Neural cell (in vitro differentiated cells): ENCODE data around the gene TMEM196. TPM values are rescaled to one million over a fixed set of nuclear protein-coding genes. Genes with fewer than 3 reads are reported as not detected.
"Not testable (repeated sequence)": the region's sequence is repeated elsewhere in the genome, so short reads cannot be mapped to it uniquely, and the experiment has no call there.

Experiments used
- H2AFZ ChIP-seq: fragments of 200-600, 300-800 bp; sonication (generic), shearing (Covaris generic); 2 replicates; pipeline ENCODE4 v1.6.0; 2014; ENCODE audit warnings: low read depth, mild to moderate bottlenecking, antibody characterized with exemption, low read length, moderate library complexity
- H3F3A ChIP-seq: fragments of 200-600 bp; shearing (Covaris generic); 2 replicates; pipeline ENCODE4 v1.6.1; 2016; ENCODE audit warnings: mild to moderate bottlenecking, moderate library complexity, mixed read lengths, antibody characterized with exemption, low read length; ENCODE audit not compliant: insufficient read depth, poor library complexity, severe bottlenecking
- H3K27ac ChIP-seq: fragments of 200-600, 300-800 bp; sonication (generic), shearing (Covaris generic); 2 replicates; pipeline ENCODE4 v1.5.1; 2014; ENCODE audit warnings: mild to moderate bottlenecking, low read length, moderate library complexity
- H3K27me3 ChIP-seq: fragments of 300-800, 200-600 bp; sonication (generic), shearing (Covaris generic); 2 replicates; pipeline ENCODE4 v1.6.0; 2014; ENCODE audit warnings: mild to moderate bottlenecking, low read depth, low read length, moderate library complexity; ENCODE audit not compliant: insufficient read depth
- H3K36me3 ChIP-seq: fragments of 300-800, 200-600 bp; sonication (generic), shearing (Covaris generic); 2 replicates; pipeline ENCODE4 v1.5.1; 2014; ENCODE audit warnings: mild to moderate bottlenecking, antibody characterized with exemption, low read length, moderate library complexity; ENCODE audit not compliant: insufficient read depth
- H3K4me2 ChIP-seq: fragments of 300-800, 200-600 bp; sonication (generic), shearing (Covaris generic); 2 replicates; pipeline ENCODE4 v1.6.0; 2014; ENCODE audit warnings: mild to moderate bottlenecking, low read length
- H3K4me3 ChIP-seq: fragments of 300-800, 200-600 bp; sonication (generic), shearing (Covaris generic); 2 replicates; pipeline ENCODE4 v1.5.1; 2014; ENCODE audit warnings: mild to moderate bottlenecking, low read length, moderate library complexity
- H3K79me2 ChIP-seq: fragments of 200-600 bp; shearing (Covaris generic); replicated peaks from 2 replicates; pipeline ENCODE4 v1.6.0; 2014; ENCODE audit warnings: mild to moderate bottlenecking, low read length, moderate library complexity; ENCODE audit not compliant: insufficient read depth
- H3K9ac ChIP-seq: fragments of 300-800, 200-600 bp; sonication (generic), shearing (Covaris generic); 2 replicates; pipeline ENCODE4 v1.6.1; 2016; ENCODE audit warnings: mild to moderate bottlenecking, low read length, mixed read lengths
- H3K9me2 ChIP-seq: fragments of 200-600 bp; shearing (Covaris generic); 2 replicates; pipeline ENCODE4 v1.6.1; 2016; ENCODE audit warnings: mild to moderate bottlenecking, low read length, mixed read lengths; ENCODE audit not compliant: insufficient read depth
- H3K9me3 ChIP-seq: fragments of 200-600, 300-800 bp; sonication (generic), shearing (Covaris generic); 2 replicates; pipeline ENCODE4 v1.6.1; 2016; ENCODE audit warnings: mild to moderate bottlenecking, mixed run types, low read length, moderate library complexity, mixed read lengths
- H4K20me1 ChIP-seq: fragments of 200-600 bp; shearing (Covaris generic); 2 replicates; pipeline ENCODE4 v1.6.1; 2016; ENCODE audit warnings: mild to moderate bottlenecking, mixed run types; ENCODE audit not compliant: insufficient read depth
- EP300 ChIP-seq: fragments of 450-650 bp; conservative IDR thresholded peaks from 2 replicates; pipeline ENCODE4 v1.6.1; 2014; ENCODE audit warnings: antibody characterized with exemption, mild to moderate bottlenecking, moderate library complexity; ENCODE audit not compliant: poor library complexity, severe bottlenecking
- EZH2 ChIP-seq: fragments of 200-600, 300-800 bp; shearing (Covaris generic), sonication (generic); IDR thresholded peaks from 2 replicates; pipeline ENCODE4 v1.6.1; 2014; ENCODE audit warnings: antibody characterized with exemption, low read length, borderline replicate concordance, mild to moderate bottlenecking; ENCODE audit not compliant: insufficient read depth, poor library complexity, severe bottlenecking
- MXI1 ChIP-seq: fragments of 450-650 bp; conservative IDR thresholded peaks from 2 replicates; pipeline ENCODE4 v1.6.1; 2014; ENCODE audit warnings: antibody characterized with exemption, mild to moderate bottlenecking; ENCODE audit not compliant: poor library complexity, severe bottlenecking
- POLR2AphosphoS5 ChIP-seq: IDR thresholded peaks from 2 replicates; pipeline ENCODE4 v1.6.1; 2012
- RAD21 ChIP-seq: fragments of 450-650 bp; conservative IDR thresholded peaks from 2 replicates; pipeline ENCODE4 v1.6.1; 2014; ENCODE audit warnings: antibody characterized with exemption, mild to moderate bottlenecking, moderate library complexity
- SMC3 ChIP-seq: fragments of 450-650 bp; conservative IDR thresholded peaks from 2 replicates; pipeline ENCODE4 v1.6.1; 2014; ENCODE audit warnings: antibody characterized with exemption, mild to moderate bottlenecking, moderate library complexity; ENCODE audit not compliant: poor library complexity
- TAF1 ChIP-seq: IDR thresholded peaks from 2 replicates; pipeline ENCODE4 v1.6.1; 2012; ENCODE audit warnings: low read depth
- polyA plus RNA-seq: library from polyadenylated mRNA; depleted of rRNA; stranded (reverse); fragments of >200 nt; gene quantifications from 2 replicates; pipeline ENCODE4 v1.2.3, GENCODE V29; 2014
- TF ChIP-seq, protein P1 (sequence below): IDR thresholded peaks from 2 replicates; pipeline ENCODE4 v1.6.1; 2012; ENCODE audit warnings: borderline replicate concordance
- TF ChIP-seq, protein P2 (sequence below): fragments of 450-650 bp; IDR thresholded peaks from 2 replicates; pipeline ENCODE4 v1.5.1; 2014; ENCODE audit warnings: antibody characterized with exemption, mild to moderate bottlenecking, moderate library complexity; ENCODE audit not compliant: poor library complexity, severe bottlenecking

Gene TMEM196
- polyA plus RNA-seq, 1 donor from 2014 or later = 35.7 TPM

DNA sequence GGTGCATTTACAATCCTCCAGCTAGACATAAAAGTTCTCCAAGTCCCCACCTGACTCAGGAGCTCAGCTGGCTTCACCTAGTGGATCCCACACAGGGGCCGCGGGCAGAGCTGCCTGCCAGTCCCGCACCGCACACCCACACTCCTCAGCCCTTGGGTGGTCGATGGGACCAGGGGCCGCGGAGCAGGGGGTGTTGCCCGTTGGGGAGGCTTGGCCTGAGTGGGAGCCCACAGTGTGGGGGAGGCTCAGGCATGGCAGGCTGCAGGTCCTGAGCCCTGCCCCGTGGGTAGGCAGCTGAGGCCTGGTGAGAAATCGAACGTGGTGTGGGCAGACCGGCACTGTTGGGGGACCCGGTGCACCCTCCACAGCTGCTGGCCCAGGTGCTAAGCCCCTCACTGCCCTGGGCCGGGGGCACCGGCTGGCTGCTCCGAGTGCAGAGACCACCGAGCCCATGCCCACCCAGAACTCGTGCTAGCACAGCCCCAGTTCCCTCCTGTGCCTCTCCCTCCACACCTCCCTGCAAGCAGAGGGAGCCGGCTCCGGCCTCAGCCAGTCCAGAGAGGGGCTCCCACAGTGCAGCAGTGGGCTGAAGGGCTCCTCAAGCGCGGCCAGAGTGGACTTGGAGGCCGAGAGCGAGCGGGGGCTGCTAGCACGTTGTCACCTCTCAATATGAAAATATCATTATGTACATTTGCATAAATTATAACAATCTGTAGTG, 81.1 kb downstream of the TMEM196 start:
- no peaks in the 10 kb centered on the region for H4K20me1 ChIP-seq
- no peak overlapping the region for H3K4me2 ChIP-seq
- H3K9me2 ChIP-seq = no peaks in the 10 kb centered on the region
- no peaks in the 10 kb centered on the region for H3K79me2 ChIP-seq
- H3K27ac ChIP-seq = no peak overlapping the region
- H3K9ac ChIP-seq = no peak overlapping the region
- H3K9me3 ChIP-seq = no peaks in the 10 kb centered on the region
- no peaks in the 10 kb centered on the region for H3K27me3 ChIP-seq
- no peak overlapping the region for H2AFZ ChIP-seq
- no peak overlapping the region for H3K4me3 ChIP-seq
- no peaks in the 10 kb centered on the region for H3F3A ChIP-seq
- TF ChIP-seq TAF1 (no peak), MXI1 (no peak), SMC3 (no peak), RAD21 (no peak), POLR2AphosphoS5 (no peak), EZH2 (no peak), EP300 (no peak)
- TF ChIP-seq, protein P1, sequence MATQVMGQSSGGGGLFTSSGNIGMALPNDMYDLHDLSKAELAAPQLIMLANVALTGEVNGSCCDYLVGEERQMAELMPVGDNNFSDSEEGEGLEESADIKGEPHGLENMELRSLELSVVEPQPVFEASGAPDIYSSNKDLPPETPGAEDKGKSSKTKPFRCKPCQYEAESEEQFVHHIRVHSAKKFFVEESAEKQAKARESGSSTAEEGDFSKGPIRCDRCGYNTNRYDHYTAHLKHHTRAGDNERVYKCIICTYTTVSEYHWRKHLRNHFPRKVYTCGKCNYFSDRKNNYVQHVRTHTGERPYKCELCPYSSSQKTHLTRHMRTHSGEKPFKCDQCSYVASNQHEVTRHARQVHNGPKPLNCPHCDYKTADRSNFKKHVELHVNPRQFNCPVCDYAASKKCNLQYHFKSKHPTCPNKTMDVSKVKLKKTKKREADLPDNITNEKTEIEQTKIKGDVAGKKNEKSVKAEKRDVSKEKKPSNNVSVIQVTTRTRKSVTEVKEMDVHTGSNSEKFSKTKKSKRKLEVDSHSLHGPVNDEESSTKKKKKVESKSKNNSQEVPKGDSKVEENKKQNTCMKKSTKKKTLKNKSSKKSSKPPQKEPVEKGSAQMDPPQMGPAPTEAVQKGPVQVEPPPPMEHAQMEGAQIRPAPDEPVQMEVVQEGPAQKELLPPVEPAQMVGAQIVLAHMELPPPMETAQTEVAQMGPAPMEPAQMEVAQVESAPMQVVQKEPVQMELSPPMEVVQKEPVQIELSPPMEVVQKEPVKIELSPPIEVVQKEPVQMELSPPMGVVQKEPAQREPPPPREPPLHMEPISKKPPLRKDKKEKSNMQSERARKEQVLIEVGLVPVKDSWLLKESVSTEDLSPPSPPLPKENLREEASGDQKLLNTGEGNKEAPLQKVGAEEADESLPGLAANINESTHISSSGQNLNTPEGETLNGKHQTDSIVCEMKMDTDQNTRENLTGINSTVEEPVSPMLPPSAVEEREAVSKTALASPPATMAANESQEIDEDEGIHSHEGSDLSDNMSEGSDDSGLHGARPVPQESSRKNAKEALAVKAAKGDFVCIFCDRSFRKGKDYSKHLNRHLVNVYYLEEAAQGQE = no peak
- TF ChIP-seq, protein P2, sequence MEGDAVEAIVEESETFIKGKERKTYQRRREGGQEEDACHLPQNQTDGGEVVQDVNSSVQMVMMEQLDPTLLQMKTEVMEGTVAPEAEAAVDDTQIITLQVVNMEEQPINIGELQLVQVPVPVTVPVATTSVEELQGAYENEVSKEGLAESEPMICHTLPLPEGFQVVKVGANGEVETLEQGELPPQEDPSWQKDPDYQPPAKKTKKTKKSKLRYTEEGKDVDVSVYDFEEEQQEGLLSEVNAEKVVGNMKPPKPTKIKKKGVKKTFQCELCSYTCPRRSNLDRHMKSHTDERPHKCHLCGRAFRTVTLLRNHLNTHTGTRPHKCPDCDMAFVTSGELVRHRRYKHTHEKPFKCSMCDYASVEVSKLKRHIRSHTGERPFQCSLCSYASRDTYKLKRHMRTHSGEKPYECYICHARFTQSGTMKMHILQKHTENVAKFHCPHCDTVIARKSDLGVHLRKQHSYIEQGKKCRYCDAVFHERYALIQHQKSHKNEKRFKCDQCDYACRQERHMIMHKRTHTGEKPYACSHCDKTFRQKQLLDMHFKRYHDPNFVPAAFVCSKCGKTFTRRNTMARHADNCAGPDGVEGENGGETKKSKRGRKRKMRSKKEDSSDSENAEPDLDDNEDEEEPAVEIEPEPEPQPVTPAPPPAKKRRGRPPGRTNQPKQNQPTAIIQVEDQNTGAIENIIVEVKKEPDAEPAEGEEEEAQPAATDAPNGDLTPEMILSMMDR = no peak
- no peaks in the 10 kb centered on the region for H3K36me3 ChIP-seq

GRCh38 chr7:19690736-19691135, 82.7 kb downstream of the TMEM196 start:
- no peak overlapping the region for H3K4me3 ChIP-seq
- TF ChIP-seq EP300 = no peak
- TF ChIP-seq MXI1 = no peak
- TF ChIP-seq, protein P2 = no peak
- TF ChIP-seq, protein P1 = no peak
- no peak for TF ChIP-seq EZH2
- TF ChIP-seq SMC3 = no peak
- TF ChIP-seq TAF1 = no peak
- no peak for TF ChIP-seq RAD21
- no peak for TF ChIP-seq POLR2AphosphoS5
- H4K20me1 ChIP-seq = no peaks in the 10 kb centered on the region
- H3K27ac ChIP-seq = no peak overlapping the region
- no peak overlapping the region for H3K4me2 ChIP-seq
- no peaks in the 10 kb centered on the region for H3F3A ChIP-seq
- no peaks in the 10 kb centered on the region for H3K79me2 ChIP-seq
- no peaks in the 10 kb centered on the region for H3K27me3 ChIP-seq
- no peak overlapping the region for H3K9ac ChIP-seq
- no peaks in the 10 kb centered on the region for H3K9me2 ChIP-seq
- H2AFZ ChIP-seq = no peak overlapping the region
- H3K9me3 ChIP-seq = no peaks in the 10 kb centered on the region
- no peaks in the 10 kb centered on the region for H3K36me3 ChIP-seq

- H2AFZ ChIP-seq, H3K9me3 ChIP-seq, H3K79me2 ChIP-seq, H3K4me3 ChIP-seq, H3F3A ChIP-seq, H3K27me3 ChIP-seq, H3K9me2 ChIP-seq, H3K36me3 ChIP-seq, H3K4me2 ChIP-seq, H3K9ac ChIP-seq, H3K27ac ChIP-seq, H4K20me1 ChIP-seq: not testable (repeated sequence)
Measured at GRCh38 chr7:19689130-19689529, 84.3 kb downstream of the TMEM196 start.
